OCI-LY7 (cell line): Measurements from ENCODE around the gene PRG3. TPM values are rescaled to one million over a fixed set of nuclear protein-coding genes. Genes with fewer than 3 reads are reported as not detected.

Experiments used
- BruUV-seq: library from RNA; stranded (reverse); fragments of 400-500 nt; replicated peaks from 2 replicates; lab custom pipeline; 2021; lab: Mats Ljungman, UMichigan
- CTCF ChIA-PET: fragments of 300-600 bp; sonication (Branson Sonifier 250); formaldehyde crosslinking; loops from one replicate; lab custom pipeline; 2022; ENCODE audit warnings: antibody characterized with exemption; ENCODE audit not compliant: unreplicated experiment; lab: Charles Lee
- POLR2A ChIA-PET: fragments of 300-600 bp; sonication (Branson Sonifier 250); formaldehyde crosslinking; loops from one replicate; lab custom pipeline; 2022; ENCODE audit warnings: antibody characterized with exemption; lab: Charles Lee
- DNase-seq: peaks from one replicate; pipeline ENCODE4 v3.0.0-alpha.2; 2015; ENCODE audit warnings: low spot score
- H2AFZ ChIP-seq: fragments of 200-600 bp; sonication (generic), shearing (Covaris generic); 2 replicates; pipeline ENCODE4 v1.6.1; 2014; ENCODE audit warnings: mild to moderate bottlenecking, antibody characterized with exemption, low read length, moderate library complexity
- H3K27ac ChIP-seq: fragments of 200-600 bp; sonication (generic); 2 replicates; pipeline ENCODE4 v1.5.1; 2014; ENCODE audit warnings: mixed run types, low read depth, mild to moderate bottlenecking, moderate library complexity, low read length, inconsistent platforms; ENCODE audit not compliant: poor library complexity, severe bottlenecking
- H3K36me3 ChIP-seq: fragments of 200-600 bp; sonication (generic); 2 replicates; pipeline ENCODE4 v1.6.1; 2014; ENCODE audit warnings: mild to moderate bottlenecking, antibody characterized with exemption, low read length, moderate library complexity, mixed read lengths; ENCODE audit not compliant: insufficient read depth
- H3K4me1 ChIP-seq: fragments of 200-600 bp; sonication (generic); 2 replicates; pipeline ENCODE4 v1.5.1; 2014; ENCODE audit warnings: mild to moderate bottlenecking, low read length; ENCODE audit not compliant: insufficient read depth, poor library complexity, severe bottlenecking
- H3K4me2 ChIP-seq: fragments of 200-600 bp; sonication (generic); 2 replicates; pipeline ENCODE4 v1.6.1; 2014; ENCODE audit warnings: mild to moderate bottlenecking, low read length
- H3K4me3 ChIP-seq: fragments of 200-600 bp; sonication (generic); 2 replicates; pipeline ENCODE4 v1.5.1; 2014; ENCODE audit warnings: mild to moderate bottlenecking, low read depth, low read length; ENCODE audit not compliant: poor library complexity, severe bottlenecking
- H3K79me2 ChIP-seq: fragments of 200-600 bp; sonication (generic); 2 replicates; pipeline ENCODE4 v1.6.1; 2016; ENCODE audit warnings: low read depth, mild to moderate bottlenecking, low read length, moderate library complexity, mixed read lengths; ENCODE audit not compliant: insufficient read depth
- H3K9me2 ChIP-seq: fragments of 200-600 bp; sonication (generic); 2 replicates; pipeline ENCODE4 v1.6.1; 2016; ENCODE audit warnings: mild to moderate bottlenecking, low read length, mixed read lengths; ENCODE audit not compliant: insufficient read depth
- H3K9me3 ChIP-seq: fragments of 200-600 bp; sonication (generic); 2 replicates; pipeline ENCODE4 v1.6.1; 2014; ENCODE audit warnings: mild to moderate bottlenecking, mixed run types, low read length, mixed read lengths
- H4K20me1 ChIP-seq: fragments of 200-600 bp; sonication (generic); 2 replicates; pipeline ENCODE4 v1.6.1; 2014; ENCODE audit warnings: mild to moderate bottlenecking, antibody characterized with exemption, low read length, moderate library complexity, mixed read lengths; ENCODE audit not compliant: insufficient read depth
- CTCF ChIP-seq: fragments of 200-600 bp; sonication (generic); conservative IDR thresholded peaks from 2 replicates; pipeline ENCODE4 v1.5.1; 2014; ENCODE audit warnings: mild to moderate bottlenecking, antibody characterized with exemption, low read length, moderate library complexity, mixed read lengths
- EZH2phosphoT487 ChIP-seq: fragments of 200-600 bp; sonication (generic); IDR thresholded peaks from 2 replicates; pipeline ENCODE4 v1.6.1; 2018; ENCODE audit warnings: low read depth, borderline replicate concordance, mild to moderate bottlenecking, mixed run types, antibody characterized with exemption, low read length, moderate library complexity, mixed read lengths
- intact Hi-C: fragments of 100-400 bp; cut with micrococcal nuclease; formaldehyde crosslinking; loops from one replicate; pipeline ENCODE4 v1.10.0; 2022; ENCODE audit not compliant: unreplicated experiment
- total RNA-seq, 2 experiments: library from RNA; depleted of rRNA in 1 of 2; stranded (reverse); fragments of >200 nt in 1 of 2; shearing (Covaris generic) in 1 of 2; gene quantifications; 2 replicates each; pipeline ENCODE4 v1.2.3, GENCODE V29; 2014 to 2022

The PRG3 gene
- total RNA-seq, 2 experiments from 2014 or later = not detected

- no TSS peak for BruUV-seq
- no peak overlapping the region for H3K4me3 ChIP-seq
These were observed 41.7 kb upstream of the PRG3 start for GRCh38 chr11:57422669-57423068.

GRCh38 chr11:57421805-57422204 is 40.9 kb upstream of the PRG3 start:
- no peaks in the 10 kb centered on the region for H4K20me1 ChIP-seq
- H3K9me3 ChIP-seq = no peaks in the 10 kb centered on the region
- TF ChIP-seq CTCF (no peak), EZH2phosphoT487 (no peak)
- no peak overlapping the region for H2AFZ ChIP-seq
- H3K79me2 ChIP-seq = peaks cover 23% of the 10 kb centered on the region; the same call in 1 of the 2 replicates
- no peak overlapping the region for H3K27ac ChIP-seq
- ChIA-PET POLR2A (interaction anchor here (0.5 kb wide), 1 partner anchor 10 kb away, joined by 4 read pairs; no protein-coding TSS in a partner anchor), CTCF (no interaction called here)
- no peak for DNase-seq
- no peak overlapping the region for H3K4me3 ChIP-seq
- no peak overlapping the region for H3K4me2 ChIP-seq
- intact Hi-C loops = no loop called here
- peaks cover 16% of the 10 kb centered on the region for H3K4me1 ChIP-seq
- no peaks in the 10 kb centered on the region for H3K9me2 ChIP-seq
- H3K36me3 ChIP-seq = peaks cover 89% of the 10 kb centered on the region
- no TSS peak for BruUV-seq

More at GRCh38 chr11:57422669-57423068, 41.7 kb upstream of the PRG3 start:
- Histone ChIP-seq H3K9me3 (no peaks in the 10 kb centered on the region), H3K4me2 (0 out of 2 replicates have a peak overlapping the region, but pooled peaks have one; percentile 2), H3K36me3 (peaks cover 80% of the 10 kb centered on the region), H2AFZ (no peak overlapping the region), H4K20me1 (no peaks in the 10 kb centered on the region), H3K9me2 (no peaks in the 10 kb centered on the region), H3K4me1 (peaks cover 23% of the 10 kb centered on the region), H3K27ac (no peak overlapping the region), H3K79me2 (peaks cover 23% of the 10 kb centered on the region; the same call in 1 of the 2 replicates)
- ChIA-PET POLR2A (no interaction called here), CTCF (no interaction called here)
- intact Hi-C loops = no loop called here
- TF ChIP-seq CTCF (no peak), EZH2phosphoT487 (no peak)
- DNase-seq = no peak

GRCh38 chr11:57421066-57421465 is 40.1 kb upstream of the PRG3 start:
- H3K9me2 ChIP-seq = no peaks in the 10 kb centered on the region
- POLR2A ChIA-PET = interaction anchor here (0.5 kb wide), 1 partner anchor 10 kb away, joined by 4 read pairs; no protein-coding TSS in a partner anchor

More at GRCh38 chr11:57421066-57421465, 40.1 kb upstream of the PRG3 start:
- CTCF ChIA-PET = no interaction called here
- no peak overlapping the region for H3K4me2 ChIP-seq
- H3K4me1 ChIP-seq = peaks cover 16% of the 10 kb centered on the region
- no TSS peak for BruUV-seq
- no peak for TF ChIP-seq CTCF
- no peak for TF ChIP-seq EZH2phosphoT487
- H3K9me3 ChIP-seq = no peaks in the 10 kb centered on the region
- peaks cover 17% of the 10 kb centered on the region; the same call in 1 of the 2 replicates for H3K79me2 ChIP-seq
- peaks cover 95% of the 10 kb centered on the region for H3K36me3 ChIP-seq
- no peaks in the 10 kb centered on the region for H4K20me1 ChIP-seq
- DNase-seq = no peak
- H3K27ac ChIP-seq = no peak overlapping the region
- intact Hi-C loops = no loop called here
- H3K4me3 ChIP-seq = no peak overlapping the region
- no peak overlapping the region for H2AFZ ChIP-seq
